CD4-positive, alpha-beta T cell (primary cell): ENCODE measurements around the gene ZGLP1. TPM values are rescaled to one million over a fixed set of nuclear protein-coding genes. Genes with fewer than 3 reads are reported as not detected.

Source experiments
- ATAC-seq: fragments of 200-7000 bp; cut with Tn5 transposase; one replicate; pipeline ENCODE4 v1.10.0; 2022; ENCODE audit warnings: mild to moderate bottlenecking; ENCODE audit not compliant: poor library complexity
- CTCF ChIA-PET: fragments of 350-600 bp; sonication (Branson Sonifier 250); formaldehyde crosslinking; loops from one replicate; lab custom pipeline; 2021; ENCODE audit warnings: antibody characterized with exemption, inconsistent platforms; lab: Charles Lee
- POLR2A ChIA-PET: fragments of 350-600 bp; sonication (Branson Sonifier 250); formaldehyde crosslinking; loops from one replicate; lab custom pipeline; 2021; ENCODE audit warnings: antibody characterized with exemption, inconsistent platforms; lab: Charles Lee
- DNase-seq, 14 experiments: peaks; one replicate each; pipeline ENCODE4 v3.0.0-alpha.2; 2013 to 2020; ENCODE audit warnings: mixed read lengths in 2 of 14
- H3K27ac ChIP-seq, 2 donors: one replicate each; pipeline versions ENCODE4 v1.5.1 to v1.7.0; 2013; ENCODE audit warnings: low read length in 2 of 2, low read depth in 1 of 2, mild to moderate bottlenecking in 1 of 2
- H3K27me3 ChIP-seq, 2 experiments: 1 replicate in 1 of 2; 2 replicates in 1 of 2; pipeline versions ENCODE4 v1.6.1 to v1.7.0; 2013; ENCODE audit warnings: low read length in 2 of 2, control low read depth in 1 of 2, mild to moderate bottlenecking in 1 of 2, moderate library complexity in 1 of 2; ENCODE audit not compliant: insufficient read depth in 2 of 2, control insufficient read depth in 1 of 2
- H3K36me3 ChIP-seq: one replicate; pipeline ENCODE4 v1.6.1; 2013; ENCODE audit warnings: low read length, control low read depth; ENCODE audit not compliant: insufficient read depth
- H3K4me1 ChIP-seq: one replicate; pipeline ENCODE4 v1.6.1; 2013; ENCODE audit warnings: low read length, control low read depth; ENCODE audit not compliant: insufficient read depth
- H3K4me3 ChIP-seq: one replicate; pipeline ENCODE4 v1.5.1; 2013; ENCODE audit warnings: mild to moderate bottlenecking, low read length, moderate library complexity
- H3K9me3 ChIP-seq, 2 experiments: 1 replicate in 1 of 2; 2 replicates in 1 of 2; pipeline versions ENCODE4 v1.6.1 to v1.7.0; 2013; ENCODE audit warnings: low read length in 2 of 2, mild to moderate bottlenecking in 2 of 2, control low read depth in 1 of 2, moderate library complexity in 1 of 2; ENCODE audit not compliant: control insufficient read depth in 1 of 2, insufficient read depth in 1 of 2
- H3K27ac Mint-ChIP-seq: one replicate; pipeline ENCODE4 v1.8.0; 2020; ENCODE audit warnings: mixed read lengths
- H3K27me3 Mint-ChIP-seq: one replicate; pipeline ENCODE4 v1.8.0; 2021; ENCODE audit warnings: mixed read lengths
- H3K36me3 Mint-ChIP-seq: one replicate; pipeline ENCODE4 v1.8.0; 2021; ENCODE audit warnings: low read depth, mixed read lengths
- H3K4me1 Mint-ChIP-seq: one replicate; pipeline ENCODE4 v1.8.0; 2021; ENCODE audit warnings: low read depth, mixed read lengths
- H3K4me3 Mint-ChIP-seq: one replicate; pipeline ENCODE4 v1.8.0; 2020; ENCODE audit warnings: mild to moderate bottlenecking, mixed read lengths
- H3K9me3 Mint-ChIP-seq: one replicate; pipeline ENCODE4 v1.8.0; 2020; ENCODE audit warnings: mixed read lengths
- intact Hi-C, 2 experiments: fragments of 100-400 bp; cut with DNase I in 1 of 2; cut with micrococcal nuclease in 1 of 2; formaldehyde crosslinking; loops; one replicate each; pipeline versions ENCODE4 v1.15.1 to v1.9.0; 2023 to 2025; cut with DNase I, micrococcal nuclease
- total RNA-seq, 174 experiments: library from RNA in 2 of 174; stranded (reverse) in 2 of 174; gene quantifications; one replicate each; pipeline ENCODE4 v1.2.3 and lab custom pipeline; 2021 to 2026
- TF ChIP-seq, protein P1 (sequence below): fragments of 200-600 bp; IDR thresholded peaks from one replicate; pipeline ENCODE4 v1.8.0; 2022; ENCODE audit warnings: antibody characterized with exemption, mild to moderate bottlenecking

Gene ZGLP1
- total RNA-seq, 2 experiments from 2014 or later, result 1.6 to 2.6 TPM

DNA sequence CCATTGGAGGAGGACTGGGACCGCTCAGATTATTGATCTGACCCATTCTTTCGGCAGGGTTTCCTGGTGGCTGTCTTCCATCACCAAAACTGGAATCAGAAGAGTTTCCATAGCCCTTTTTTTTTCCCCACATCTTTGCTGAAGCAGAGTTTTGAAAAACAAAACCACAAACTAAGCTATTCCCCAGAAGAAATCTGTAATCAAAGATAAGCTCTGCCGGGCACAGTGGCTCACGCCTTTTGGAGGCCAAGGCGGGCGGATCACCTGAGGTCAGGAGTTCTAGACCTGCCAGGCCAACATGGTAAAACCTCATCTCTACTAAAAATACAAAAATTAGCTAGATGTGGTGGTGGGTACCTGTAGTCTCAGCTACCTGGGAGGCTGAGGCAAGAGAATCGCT, 42.9 kb downstream of the ZGLP1 start:
- DNase-seq (no peak), ATAC-seq (no peak)
- no peaks in the 10 kb centered on the region for H3K36me3 Mint-ChIP-seq
- H3K9me3 ChIP-seq, result no peaks in the 10 kb centered on the region
- H3K4me1 ChIP-seq, result peaks cover 26% of the 10 kb centered on the region
- no peak overlapping the region for H3K27ac Mint-ChIP-seq
- H3K4me3 ChIP-seq, result no peak overlapping the region
- no peaks in the 10 kb centered on the region for H3K9me3 Mint-ChIP-seq
- no peaks in the 10 kb centered on the region for H3K36me3 ChIP-seq
- no peaks in the 10 kb centered on the region for H3K27me3 ChIP-seq
- POLR2A ChIA-PET, result no interaction called here
- no peak overlapping the region for H3K27ac ChIP-seq
- H3K4me3 Mint-ChIP-seq, result no peak overlapping the region
- CTCF ChIA-PET, result interaction anchor here (2.6 to 6.4 kb wide), 2 partner anchors 121 to 124 kb away, joined by 11 to 102 read pairs; no protein-coding TSS in a partner anchor
- intact Hi-C loops, result loop anchor here in 1 of 2 experiments (5.0 kb wide), 1 partner anchor 334 kb away; no protein-coding TSS in a partner anchor
- H3K4me1 Mint-ChIP-seq, result peaks cover 23% of the 10 kb centered on the region
- TF ChIP-seq, protein P1, sequence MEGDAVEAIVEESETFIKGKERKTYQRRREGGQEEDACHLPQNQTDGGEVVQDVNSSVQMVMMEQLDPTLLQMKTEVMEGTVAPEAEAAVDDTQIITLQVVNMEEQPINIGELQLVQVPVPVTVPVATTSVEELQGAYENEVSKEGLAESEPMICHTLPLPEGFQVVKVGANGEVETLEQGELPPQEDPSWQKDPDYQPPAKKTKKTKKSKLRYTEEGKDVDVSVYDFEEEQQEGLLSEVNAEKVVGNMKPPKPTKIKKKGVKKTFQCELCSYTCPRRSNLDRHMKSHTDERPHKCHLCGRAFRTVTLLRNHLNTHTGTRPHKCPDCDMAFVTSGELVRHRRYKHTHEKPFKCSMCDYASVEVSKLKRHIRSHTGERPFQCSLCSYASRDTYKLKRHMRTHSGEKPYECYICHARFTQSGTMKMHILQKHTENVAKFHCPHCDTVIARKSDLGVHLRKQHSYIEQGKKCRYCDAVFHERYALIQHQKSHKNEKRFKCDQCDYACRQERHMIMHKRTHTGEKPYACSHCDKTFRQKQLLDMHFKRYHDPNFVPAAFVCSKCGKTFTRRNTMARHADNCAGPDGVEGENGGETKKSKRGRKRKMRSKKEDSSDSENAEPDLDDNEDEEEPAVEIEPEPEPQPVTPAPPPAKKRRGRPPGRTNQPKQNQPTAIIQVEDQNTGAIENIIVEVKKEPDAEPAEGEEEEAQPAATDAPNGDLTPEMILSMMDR, result no peak
- H3K27me3 Mint-ChIP-seq, result no peaks in the 10 kb centered on the region

DNA sequence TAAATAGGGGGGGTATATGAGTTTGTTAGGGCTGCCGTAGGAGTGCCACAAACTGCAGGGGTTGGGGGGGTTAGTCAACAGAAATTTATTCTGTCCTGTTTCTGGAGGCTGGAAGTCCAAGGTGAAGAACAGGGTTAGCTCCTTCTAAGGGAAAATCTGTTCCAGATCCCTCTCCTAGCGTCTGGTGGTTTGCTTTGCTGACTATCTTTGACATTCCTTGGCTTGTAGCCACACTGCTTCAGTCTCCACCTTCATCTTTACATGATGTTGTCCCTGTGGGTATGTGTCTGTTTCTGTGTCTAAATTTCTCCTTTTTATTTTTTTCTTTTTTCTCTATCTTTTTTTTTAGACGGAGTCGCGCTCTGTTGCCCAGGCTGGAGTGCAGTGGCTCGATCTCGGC, 46.8 kb downstream of the ZGLP1 start:
- Mint-ChIP-seq H3K4me1 (peaks cover 6% of the 10 kb centered on the region), H3K4me3 (no peak overlapping the region), H3K27ac (no peak overlapping the region), H3K27me3 (no peaks in the 10 kb centered on the region), H3K36me3 (peaks cover 15% of the 10 kb centered on the region), H3K9me3 (no peaks in the 10 kb centered on the region)
- Histone ChIP-seq H3K4me3 (no peak overlapping the region), H3K9me3 (no peaks in the 10 kb centered on the region), H3K27me3 (no peaks in the 10 kb centered on the region), H3K4me1 (peaks cover 20% of the 10 kb centered on the region), H3K27ac (no peak overlapping the region), H3K36me3 (peaks cover 10% of the 10 kb centered on the region)
- POLR2A ChIA-PET, result no interaction called here
- ATAC-seq (no peak), DNase-seq (no peak)
- intact Hi-C loops, result no loop called here
- CTCF ChIA-PET, result interaction anchor here (0.9 kb wide), 1 partner anchor 128 kb away, joined by 5 read pairs; no protein-coding TSS in a partner anchor
- TF ChIP-seq, protein P1, result no peak

DNA sequence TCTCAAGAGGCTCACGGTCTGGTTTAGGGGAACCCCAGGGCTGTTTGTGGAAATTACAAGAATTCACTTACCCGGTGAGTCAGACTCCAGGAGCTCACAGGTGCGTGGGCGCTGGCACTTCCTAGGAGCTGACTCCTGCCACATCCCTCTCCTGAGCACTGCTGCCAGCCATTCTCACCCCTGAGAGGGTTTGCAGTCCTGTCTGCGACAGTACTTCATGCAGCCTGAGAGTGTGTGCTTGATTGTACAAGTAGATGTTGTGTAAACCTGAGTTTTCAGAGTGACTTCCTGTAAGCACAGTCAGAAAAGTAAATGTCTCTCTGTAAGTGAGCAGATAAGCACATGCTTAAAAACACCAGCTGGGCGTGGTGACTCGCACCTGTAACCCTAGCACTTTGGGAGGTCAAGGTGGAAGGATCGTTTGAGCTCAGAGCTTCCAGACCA, 49.5 kb downstream of the ZGLP1 start:
- ATAC-seq, result peak; percentile 21
- peaks cover 31% of the 10 kb centered on the region for H3K36me3 ChIP-seq
- H3K4me3 Mint-ChIP-seq, result no peak overlapping the region
- no peaks in the 10 kb centered on the region for H3K27me3 Mint-ChIP-seq
- H3K9me3 Mint-ChIP-seq, result no peaks in the 10 kb centered on the region
- peak in 4 of 14 experiments; percentile 12 to 54 (median 26) for DNase-seq
- intact Hi-C loops, result no loop called here
- TF ChIP-seq, protein P1, result no peak
- peaks cover 41% of the 10 kb centered on the region for H3K36me3 Mint-ChIP-seq
- H3K27me3 ChIP-seq, result no peaks in the 10 kb centered on the region
- POLR2A ChIA-PET, result interaction anchor here (1.6 to 2.7 kb wide), 3 partner anchors 11 to 131 kb away, joined by 7 to 18 read pairs (median 10); partner anchors contain the start of genes ICAM1 and TYK2
- no peaks in the 10 kb centered on the region for H3K9me3 ChIP-seq
- H3K27ac Mint-ChIP-seq, result no peak overlapping the region
- no peak overlapping the region for H3K4me3 ChIP-seq
- no peak overlapping the region for H3K27ac ChIP-seq
- H3K4me1 Mint-ChIP-seq, result peaks cover 16% of the 10 kb centered on the region
- CTCF ChIA-PET, result interaction anchor here (0.6 to 4.4 kb wide), 9 partner anchors 9 to 442 kb away, joined by 3 to 56 read pairs (median 6); no protein-coding TSS in a partner anchor
- H3K4me1 ChIP-seq, result peaks cover 20% of the 10 kb centered on the region
